Liver (tissue), 3 donors: ENCODE data around the gene CDK15.
"Not testable (repeated sequence)": the region's sequence is repeated elsewhere in the genome, so short reads cannot be mapped to it uniquely, and the experiment has no call there.

Source experiments
- EGR1 ChIP-seq, 2 donors: IDR thresholded peaks; 2 replicates each; pipeline ENCODE4 v1.6.1; 2016 to 2018; ENCODE audit warnings: antibody characterized with exemption in 2 of 2, low read depth in 2 of 2
- FOXA1 ChIP-seq: IDR thresholded peaks from 2 replicates; pipeline ENCODE4 v1.6.1; 2016; ENCODE audit warnings: antibody characterized with exemption
- HNF4A ChIP-seq, 2 donors: conservative IDR thresholded peaks; 2 replicates each; pipeline ENCODE4 v1.6.1; 2016; ENCODE audit warnings: antibody characterized with exemption in 2 of 2, mild to moderate bottlenecking in 2 of 2
- HNF4G ChIP-seq: IDR thresholded peaks from 2 replicates; pipeline ENCODE4 v1.6.1; 2016; ENCODE audit warnings: antibody characterized with exemption
- JUND ChIP-seq, 2 donors: IDR thresholded peaks; 2 replicates each; pipeline ENCODE4 v1.6.1; 2016; ENCODE audit warnings: antibody characterized with exemption in 2 of 2
- RAD21 ChIP-seq, 2 donors: IDR thresholded peaks; 2 replicates each; pipeline ENCODE4 v1.6.1; 2016; ENCODE audit warnings: antibody characterized with exemption in 2 of 2, mild to moderate bottlenecking in 2 of 2
- TAF1 ChIP-seq: conservative IDR thresholded peaks from 2 replicates; pipeline ENCODE4 v1.6.1; 2016; ENCODE audit warnings: antibody characterized with exemption, mild to moderate bottlenecking
- YY1 ChIP-seq: IDR thresholded peaks from 2 replicates; pipeline ENCODE4 v1.6.1; 2016; ENCODE audit warnings: antibody characterized with exemption, mild to moderate bottlenecking
- TF ChIP-seq, protein P1 (sequence below): fragments of 150-350 bp; IDR thresholded peaks from 2 replicates; pipeline ENCODE4 v1.5.1; 2017; ENCODE audit warnings: improper control_type of control experiment, low read depth, low read length; ENCODE audit not compliant: missing input control
- TF ChIP-seq, protein P2 (sequence below): IDR thresholded peaks from 2 replicates; pipeline ENCODE4 v1.6.1; 2016; ENCODE audit warnings: antibody characterized with exemption
- TF ChIP-seq, protein P3 (sequence below): IDR thresholded peaks from 2 replicates; pipeline ENCODE4 v1.6.1; 2016; ENCODE audit warnings: antibody characterized with exemption, mild to moderate bottlenecking
- TF ChIP-seq, protein P4 (sequence below): IDR thresholded peaks from 2 replicates; pipeline ENCODE4 v1.6.1; 2016; ENCODE audit warnings: antibody characterized with exemption
- donor health status: healthy.
- donor health status: healthy.

DNA sequence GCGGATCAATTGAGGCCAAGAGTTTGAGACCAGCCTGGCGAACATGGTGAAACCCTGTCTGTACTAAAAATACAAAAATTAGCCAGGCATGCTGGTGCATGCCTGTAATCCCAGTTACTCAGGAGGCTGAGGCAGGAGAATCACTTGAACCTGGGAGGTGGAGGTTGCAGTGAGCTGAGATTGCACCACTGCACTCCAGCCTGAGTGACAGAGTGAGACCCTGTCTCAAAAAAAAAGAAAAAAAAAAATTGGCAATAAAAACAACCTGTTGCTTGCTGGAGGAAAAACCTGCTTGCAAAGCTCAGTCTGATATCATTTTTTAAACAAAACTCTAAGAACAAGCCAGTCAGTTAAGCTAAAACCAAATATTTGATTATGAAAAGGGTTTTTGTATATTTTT lies 38.6 kb downstream of the CDK15 start:
- TF ChIP-seq, protein P1, sequence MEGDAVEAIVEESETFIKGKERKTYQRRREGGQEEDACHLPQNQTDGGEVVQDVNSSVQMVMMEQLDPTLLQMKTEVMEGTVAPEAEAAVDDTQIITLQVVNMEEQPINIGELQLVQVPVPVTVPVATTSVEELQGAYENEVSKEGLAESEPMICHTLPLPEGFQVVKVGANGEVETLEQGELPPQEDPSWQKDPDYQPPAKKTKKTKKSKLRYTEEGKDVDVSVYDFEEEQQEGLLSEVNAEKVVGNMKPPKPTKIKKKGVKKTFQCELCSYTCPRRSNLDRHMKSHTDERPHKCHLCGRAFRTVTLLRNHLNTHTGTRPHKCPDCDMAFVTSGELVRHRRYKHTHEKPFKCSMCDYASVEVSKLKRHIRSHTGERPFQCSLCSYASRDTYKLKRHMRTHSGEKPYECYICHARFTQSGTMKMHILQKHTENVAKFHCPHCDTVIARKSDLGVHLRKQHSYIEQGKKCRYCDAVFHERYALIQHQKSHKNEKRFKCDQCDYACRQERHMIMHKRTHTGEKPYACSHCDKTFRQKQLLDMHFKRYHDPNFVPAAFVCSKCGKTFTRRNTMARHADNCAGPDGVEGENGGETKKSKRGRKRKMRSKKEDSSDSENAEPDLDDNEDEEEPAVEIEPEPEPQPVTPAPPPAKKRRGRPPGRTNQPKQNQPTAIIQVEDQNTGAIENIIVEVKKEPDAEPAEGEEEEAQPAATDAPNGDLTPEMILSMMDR, result not testable (repeated sequence)
- not testable (repeated sequence) for TF ChIP-seq TAF1; FOXA1; EGR1 (IDR thresholded peaks at IDR 0.05; ENCODE audit: low read depth in 2 of 2); RAD21 (IDR thresholded peaks at IDR 0.05); HNF4A (conservative IDR thresholded peaks at IDR 0.05); YY1; HNF4G; JUND (IDR thresholded peaks at IDR 0.05)
- TF ChIP-seq, protein P2, sequence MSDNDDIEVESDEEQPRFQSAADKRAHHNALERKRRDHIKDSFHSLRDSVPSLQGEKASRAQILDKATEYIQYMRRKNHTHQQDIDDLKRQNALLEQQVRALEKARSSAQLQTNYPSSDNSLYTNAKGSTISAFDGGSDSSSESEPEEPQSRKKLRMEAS, result not testable (repeated sequence)
- TF ChIP-seq, protein P3, sequence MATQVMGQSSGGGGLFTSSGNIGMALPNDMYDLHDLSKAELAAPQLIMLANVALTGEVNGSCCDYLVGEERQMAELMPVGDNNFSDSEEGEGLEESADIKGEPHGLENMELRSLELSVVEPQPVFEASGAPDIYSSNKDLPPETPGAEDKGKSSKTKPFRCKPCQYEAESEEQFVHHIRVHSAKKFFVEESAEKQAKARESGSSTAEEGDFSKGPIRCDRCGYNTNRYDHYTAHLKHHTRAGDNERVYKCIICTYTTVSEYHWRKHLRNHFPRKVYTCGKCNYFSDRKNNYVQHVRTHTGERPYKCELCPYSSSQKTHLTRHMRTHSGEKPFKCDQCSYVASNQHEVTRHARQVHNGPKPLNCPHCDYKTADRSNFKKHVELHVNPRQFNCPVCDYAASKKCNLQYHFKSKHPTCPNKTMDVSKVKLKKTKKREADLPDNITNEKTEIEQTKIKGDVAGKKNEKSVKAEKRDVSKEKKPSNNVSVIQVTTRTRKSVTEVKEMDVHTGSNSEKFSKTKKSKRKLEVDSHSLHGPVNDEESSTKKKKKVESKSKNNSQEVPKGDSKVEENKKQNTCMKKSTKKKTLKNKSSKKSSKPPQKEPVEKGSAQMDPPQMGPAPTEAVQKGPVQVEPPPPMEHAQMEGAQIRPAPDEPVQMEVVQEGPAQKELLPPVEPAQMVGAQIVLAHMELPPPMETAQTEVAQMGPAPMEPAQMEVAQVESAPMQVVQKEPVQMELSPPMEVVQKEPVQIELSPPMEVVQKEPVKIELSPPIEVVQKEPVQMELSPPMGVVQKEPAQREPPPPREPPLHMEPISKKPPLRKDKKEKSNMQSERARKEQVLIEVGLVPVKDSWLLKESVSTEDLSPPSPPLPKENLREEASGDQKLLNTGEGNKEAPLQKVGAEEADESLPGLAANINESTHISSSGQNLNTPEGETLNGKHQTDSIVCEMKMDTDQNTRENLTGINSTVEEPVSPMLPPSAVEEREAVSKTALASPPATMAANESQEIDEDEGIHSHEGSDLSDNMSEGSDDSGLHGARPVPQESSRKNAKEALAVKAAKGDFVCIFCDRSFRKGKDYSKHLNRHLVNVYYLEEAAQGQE, result not testable (repeated sequence)
- TF ChIP-seq, protein P4, sequence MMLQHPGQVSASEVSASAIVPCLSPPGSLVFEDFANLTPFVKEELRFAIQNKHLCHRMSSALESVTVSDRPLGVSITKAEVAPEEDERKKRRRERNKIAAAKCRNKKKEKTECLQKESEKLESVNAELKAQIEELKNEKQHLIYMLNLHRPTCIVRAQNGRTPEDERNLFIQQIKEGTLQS, result not testable (repeated sequence)
